Natural killer cell (primary cell): ENCODE data around the gene SMARCC1. TPM values are rescaled to one million over a fixed set of nuclear protein-coding genes. Genes with fewer than 3 reads are reported as not detected.

Source experiments
- ATAC-seq, 3 donors: fragments of 150-1000 bp in 2 of 3; fragments of 200-7000 bp in 1 of 3; cut with Tn5 transposase; 1 replicate in 1 of 3; 2 replicates in 2 of 3; pipeline ENCODE4 v1.10.0; 2021; ENCODE audit warnings: mild to moderate bottlenecking in 2 of 3, moderate library complexity in 2 of 3
- DNase-seq, 2 donors: peaks; one replicate each; pipeline versions ENCODE4 v3.0.0 to v3.0.0-alpha.2; 2013 to 2021; ENCODE audit warnings: mixed read lengths in 1 of 2
- H3K27ac ChIP-seq: one replicate; pipeline ENCODE4 v1.5.1; 2013; ENCODE audit warnings: mild to moderate bottlenecking, low read length
- H3K27me3 ChIP-seq: one replicate; pipeline ENCODE4 v1.6.1; 2013; ENCODE audit warnings: low read length; ENCODE audit not compliant: control insufficient read depth, insufficient read depth
- H3K36me3 ChIP-seq: one replicate; pipeline ENCODE4 v1.6.1; 2013; ENCODE audit warnings: low read length; ENCODE audit not compliant: control insufficient read depth, insufficient read depth
- H3K4me1 ChIP-seq: one replicate; pipeline ENCODE4 v1.6.1; 2013; ENCODE audit warnings: low read length; ENCODE audit not compliant: control insufficient read depth, insufficient read depth
- H3K4me3 ChIP-seq: one replicate; pipeline ENCODE4 v1.5.1; 2013; ENCODE audit warnings: low read length
- H3K9me3 ChIP-seq: one replicate; pipeline ENCODE4 v1.6.1; 2013; ENCODE audit warnings: low read length; ENCODE audit not compliant: control insufficient read depth, insufficient read depth
- H3K27ac Mint-ChIP-seq, 2 donors: one replicate each; pipeline ENCODE4 v1.8.0; 2022; ENCODE audit warnings: mild to moderate bottlenecking in 2 of 2, mixed read lengths in 2 of 2, moderate library complexity in 1 of 2
- H3K27me3 Mint-ChIP-seq, 2 donors: one replicate each; pipeline ENCODE4 v1.8.0; 2022; ENCODE audit warnings: low read depth in 2 of 2, mixed read lengths in 2 of 2
- H3K36me3 Mint-ChIP-seq: one replicate; pipeline ENCODE4 v1.8.0; 2022; ENCODE audit warnings: mixed read lengths
- H3K4me1 Mint-ChIP-seq, 2 donors: one replicate each; pipeline ENCODE4 v1.8.0; 2022; ENCODE audit warnings: mixed read lengths in 2 of 2
- H3K4me3 Mint-ChIP-seq: one replicate; pipeline ENCODE4 v1.8.0; 2022; ENCODE audit warnings: mild to moderate bottlenecking, moderate library complexity, mixed read lengths
- H3K9me3 Mint-ChIP-seq, 2 donors: one replicate each; pipeline ENCODE4 v1.8.0; 2022; ENCODE audit warnings: mixed read lengths in 2 of 2
- WGBS: methylation state at CpG from one replicate; pipeline ENCODE4 v1.1.7; 2013; ENCODE audit warnings: missing lambda C conversion rate; ENCODE audit not compliant: insufficient coverage; 5-methylcytosine and 5-hydroxymethylcytosine counted together
- intact Hi-C: fragments of 100-400 bp; cut with micrococcal nuclease; formaldehyde crosslinking; loops from one replicate; pipeline ENCODE4 v1.14.2; 2022
- total RNA-seq, 4 donors: library from RNA; stranded (reverse); fragments of 120-200 nt in 1 of 4; gene quantifications; one replicate each; pipeline versions ENCODE4 v1.2.3 to v1.2.4, GENCODE V29; 2013 to 2022
- TF ChIP-seq, protein P1 (sequence below): fragments of 200-600 bp; IDR thresholded peaks from one replicate; pipeline ENCODE4 v1.8.0; 2022; ENCODE audit warnings: antibody characterized with exemption

SMARCC1 gene
- total RNA-seq, 3 donors from 2014 or later (not counting 1 experiment from before 2014, with no cell fraction given) = 96.1 to 108 (median 102) TPM

- no peaks in the 10 kb centered on the region for H3K4me1 ChIP-seq
- no peak overlapping the region for H3K27ac ChIP-seq
- DNase-seq (no peak), ATAC-seq (no peak)
- intact Hi-C loops = no loop called here
- Mint-ChIP-seq H3K36me3 (no peaks in the 10 kb centered on the region), H3K4me3 (no peak overlapping the region), H3K27me3 (peaks cover 14 to 23% of the 10 kb centered on the region in 2 donors), H3K27ac (no peak overlapping the region), H3K4me1 (no peaks in the 10 kb centered on the region), H3K9me3 (no peaks in the 10 kb centered on the region)
- H3K36me3 ChIP-seq = no peaks in the 10 kb centered on the region
- H3K9me3 ChIP-seq = no peaks in the 10 kb centered on the region
- WGBS = 92% methylated on average over 10 of the region's 10 CpGs
- no peak overlapping the region for H3K4me3 ChIP-seq
- TF ChIP-seq, protein P1, sequence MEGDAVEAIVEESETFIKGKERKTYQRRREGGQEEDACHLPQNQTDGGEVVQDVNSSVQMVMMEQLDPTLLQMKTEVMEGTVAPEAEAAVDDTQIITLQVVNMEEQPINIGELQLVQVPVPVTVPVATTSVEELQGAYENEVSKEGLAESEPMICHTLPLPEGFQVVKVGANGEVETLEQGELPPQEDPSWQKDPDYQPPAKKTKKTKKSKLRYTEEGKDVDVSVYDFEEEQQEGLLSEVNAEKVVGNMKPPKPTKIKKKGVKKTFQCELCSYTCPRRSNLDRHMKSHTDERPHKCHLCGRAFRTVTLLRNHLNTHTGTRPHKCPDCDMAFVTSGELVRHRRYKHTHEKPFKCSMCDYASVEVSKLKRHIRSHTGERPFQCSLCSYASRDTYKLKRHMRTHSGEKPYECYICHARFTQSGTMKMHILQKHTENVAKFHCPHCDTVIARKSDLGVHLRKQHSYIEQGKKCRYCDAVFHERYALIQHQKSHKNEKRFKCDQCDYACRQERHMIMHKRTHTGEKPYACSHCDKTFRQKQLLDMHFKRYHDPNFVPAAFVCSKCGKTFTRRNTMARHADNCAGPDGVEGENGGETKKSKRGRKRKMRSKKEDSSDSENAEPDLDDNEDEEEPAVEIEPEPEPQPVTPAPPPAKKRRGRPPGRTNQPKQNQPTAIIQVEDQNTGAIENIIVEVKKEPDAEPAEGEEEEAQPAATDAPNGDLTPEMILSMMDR = no peak
- H3K27me3 ChIP-seq = peaks cover under 1% of the 10 kb centered on the region
Measured at GRCh38 chr3:47571391-47572175, 210.1 kb downstream of the SMARCC1 start.

GRCh38 chr3:47568901-47569300 lies 212.8 kb downstream of the SMARCC1 start:
- no peaks in the 10 kb centered on the region for H3K4me1 Mint-ChIP-seq
- Histone ChIP-seq H3K4me1 (no peaks in the 10 kb centered on the region), H3K36me3 (no peaks in the 10 kb centered on the region), H3K4me3 (no peak overlapping the region), H3K27me3 (no peaks in the 10 kb centered on the region), H3K27ac (no peak overlapping the region), H3K9me3 (no peaks in the 10 kb centered on the region)
- H3K27me3 Mint-ChIP-seq = peaks cover 17 to 23% of the 10 kb centered on the region in 2 donors
- no peaks in the 10 kb centered on the region for H3K9me3 Mint-ChIP-seq
- DNase-seq (no peak), ATAC-seq (no peak)
- intact Hi-C loops = no loop called here
- TF ChIP-seq, protein P1 = no peak
- no peak overlapping the region for H3K27ac Mint-ChIP-seq
- H3K4me3 Mint-ChIP-seq = no peak overlapping the region
- 94% methylated on average over 6 of the region's 6 CpGs for WGBS
- no peaks in the 10 kb centered on the region for H3K36me3 Mint-ChIP-seq

DNA sequence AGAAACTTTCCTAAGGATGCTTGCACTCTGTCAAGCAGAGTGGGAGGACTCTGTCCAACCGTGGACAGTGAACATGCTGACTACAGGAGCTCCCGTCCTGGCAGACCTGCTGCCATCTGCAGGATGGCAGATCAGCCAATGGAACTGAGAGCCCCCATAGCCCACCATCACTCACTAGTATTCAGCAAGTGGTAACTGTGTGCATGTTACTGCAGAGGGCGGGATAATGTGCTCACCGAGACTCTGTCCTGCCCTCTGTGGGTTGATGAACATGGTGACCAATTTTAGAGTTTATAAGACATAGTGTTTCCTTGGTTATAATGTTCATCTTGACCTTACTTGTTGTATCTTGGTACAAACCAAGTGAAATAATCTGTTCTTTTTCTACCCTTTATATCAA lies 214.5 kb downstream of the SMARCC1 start:
- H3K9me3 Mint-ChIP-seq = no peaks in the 10 kb centered on the region
- H3K4me3 Mint-ChIP-seq = no peak overlapping the region
- H3K27ac Mint-ChIP-seq = no peak overlapping the region
- H3K27ac ChIP-seq = no peak overlapping the region
- ATAC-seq (no peak), DNase-seq (no peak)
- no peaks in the 10 kb centered on the region for H3K36me3 Mint-ChIP-seq
- no peaks in the 10 kb centered on the region for H3K36me3 ChIP-seq
- no peaks in the 10 kb centered on the region for H3K4me1 Mint-ChIP-seq
- no peaks in the 10 kb centered on the region for H3K9me3 ChIP-seq
- H3K4me3 ChIP-seq = no peak overlapping the region
- WGBS = 91% methylated on average over 2 of the region's 4 CpGs
- intact Hi-C loops = no loop called here
- no peaks in the 10 kb centered on the region for H3K4me1 ChIP-seq
- TF ChIP-seq, protein P1 = no peak
- no peaks in the 10 kb centered on the region for H3K27me3 ChIP-seq
- peaks cover 5 to 8% of the 10 kb centered on the region in 2 donors for H3K27me3 Mint-ChIP-seq

GRCh38 chr3:47566667-47567066 lies 215.0 kb downstream of the SMARCC1 start:
- TF ChIP-seq, protein P1 = no peak
- 78% methylated on average over 9 of the region's 9 CpGs for whole genome bisulfite sequencing
- no peak overlapping the region for H3K4me3 Mint-ChIP-seq
- intact Hi-C loops = no loop called here
- Histone ChIP-seq H3K4me1 (no peaks in the 10 kb centered on the region), H3K27ac (no peak overlapping the region), H3K36me3 (no peaks in the 10 kb centered on the region), H3K4me3 (no peak overlapping the region), H3K9me3 (no peaks in the 10 kb centered on the region), H3K27me3 (no peaks in the 10 kb centered on the region)
- peaks cover under 1 to 6% of the 10 kb centered on the region in 2 donors for H3K27me3 Mint-ChIP-seq
- H3K4me1 Mint-ChIP-seq = no peaks in the 10 kb centered on the region
- ATAC-seq = no peak
- no peaks in the 10 kb centered on the region for H3K9me3 Mint-ChIP-seq
- H3K27ac Mint-ChIP-seq = no peak overlapping the region
- no peaks in the 10 kb centered on the region for H3K36me3 Mint-ChIP-seq
- no peak for DNase-seq
